HG03103 (cell line): Measurements from ENCODE around the gene EPS8L2.

ENCODE experiments used
- ATAC-seq: cut with Tn5 transposase; IDR thresholded peaks from one replicate; pipeline ENCODE4 v1.9.1; 2021; ENCODE audit warnings: low read depth; ENCODE audit not compliant: unreplicated experiment

The EPS8L2 gene

GRCh38 chr11:772429-773390, 66.7 kb downstream of the EPS8L2 start:
- no peak for ATAC-seq

GRCh38 chr11:773425-773824, 67.4 kb downstream of the EPS8L2 start:
- ATAC-seq = no peak

GRCh38 chr11:773830-774229, 67.8 kb downstream of the EPS8L2 start:
- ATAC-seq = no peak

DNA sequence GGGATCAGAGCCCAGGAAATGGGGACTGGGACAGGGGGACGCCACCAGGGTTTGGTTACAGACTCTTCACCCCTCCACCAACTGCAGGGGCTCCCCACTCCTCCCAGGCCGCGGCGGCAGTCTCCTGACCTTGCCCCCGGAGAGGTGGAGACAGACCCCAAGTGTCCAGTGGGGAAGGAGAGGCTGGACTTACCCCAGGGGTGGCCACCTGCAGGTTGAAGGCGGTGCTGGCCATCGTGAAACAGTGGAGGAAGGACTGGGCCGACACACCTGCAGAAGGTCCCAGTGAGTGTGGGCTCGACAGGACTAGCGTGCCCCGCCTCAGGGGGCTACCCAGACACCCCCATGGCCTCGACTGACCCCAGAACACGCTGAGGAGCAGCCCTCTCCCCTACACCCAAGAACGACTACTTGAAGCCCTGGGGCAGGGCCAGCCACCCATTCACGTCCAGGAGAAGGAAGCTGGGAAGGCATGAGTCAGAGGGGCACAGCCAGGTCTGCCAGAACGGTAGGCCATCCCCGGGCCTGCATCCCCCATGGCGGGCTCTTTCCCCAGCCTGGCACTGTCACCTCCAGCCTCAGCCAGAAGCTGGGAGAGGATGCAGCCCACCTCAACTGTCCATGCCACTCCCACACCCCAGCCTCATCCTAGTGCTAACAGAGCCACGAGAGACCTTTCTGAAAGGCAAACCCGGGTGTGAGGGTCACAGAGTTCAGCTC, 69.0 kb downstream of the EPS8L2 start:
- no peak for ATAC-seq

GRCh38 chr11:776263-776560, 70.2 kb downstream of the EPS8L2 start:
- no peak for ATAC-seq

DNA sequence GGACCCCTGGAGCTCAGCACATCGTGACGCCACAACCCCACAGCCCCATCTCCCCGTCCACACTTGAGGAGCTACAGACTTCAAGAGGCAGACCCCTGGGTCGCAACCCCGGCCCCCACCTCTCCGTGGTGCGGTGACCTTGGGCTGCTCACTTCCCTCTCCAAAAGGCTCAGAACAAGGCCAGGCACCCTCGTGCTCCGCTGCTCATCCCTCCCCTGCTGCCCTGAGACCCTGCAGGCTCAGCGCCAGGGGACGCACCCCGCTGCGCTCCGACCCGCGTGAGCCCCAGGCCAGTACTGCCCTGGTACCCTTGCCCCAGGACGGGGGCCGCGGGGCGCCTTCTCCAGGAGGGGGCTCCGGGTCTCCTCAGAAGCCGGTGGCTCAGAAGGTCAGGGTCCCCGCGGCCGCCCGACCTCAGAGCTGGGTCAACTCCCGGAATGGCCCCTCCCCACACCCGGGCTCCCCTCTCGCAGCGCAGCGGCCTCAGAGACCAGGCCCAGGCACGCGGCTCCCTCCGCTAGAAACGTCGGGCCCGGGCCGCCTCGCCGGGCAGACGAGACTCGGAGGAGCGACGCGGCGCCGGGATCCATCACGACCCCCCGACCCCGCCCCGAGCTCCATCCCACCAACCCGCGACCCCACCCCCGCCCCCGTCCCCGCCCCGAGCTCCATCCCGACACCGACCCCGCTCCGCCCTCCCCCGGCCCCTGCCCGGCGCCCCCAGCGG, 70.7 kb downstream of the EPS8L2 start:
- ATAC-seq = peak; percentile 26
